H9 (cell line): Measurements from ENCODE around the gene PEMT. TPM values are rescaled to one million over a fixed set of nuclear protein-coding genes. Genes with fewer than 3 reads are reported as not detected.

ENCODE experiments used
- DNase-seq: peaks from one replicate; pipeline ENCODE4 v3.0.0-alpha.2; 2017
- H2AFZ ChIP-seq: one replicate; pipeline ENCODE4 v1.6.1; 2013; ENCODE audit warnings: mild to moderate bottlenecking, low read length, control low read depth, moderate library complexity
- H2AK5ac ChIP-seq: 2 replicates; pipeline ENCODE4 v1.6.1; 2013; ENCODE audit warnings: low read length, control low read depth, mixed read lengths; ENCODE audit not compliant: insufficient read length
- H2BK120ac ChIP-seq: one replicate; pipeline ENCODE4 v1.6.1; 2013; ENCODE audit warnings: low read depth, mild to moderate bottlenecking, low read length, control low read depth, inconsistent platforms; ENCODE audit not compliant: poor library complexity, severe bottlenecking
- H2BK12ac ChIP-seq: 2 replicates; pipeline ENCODE4 v1.6.1; 2013; ENCODE audit warnings: low read length, control low read depth, mixed read lengths, low read depth; ENCODE audit not compliant: insufficient read length
- H2BK15ac ChIP-seq: 2 replicates; pipeline ENCODE4 v1.6.1; 2013; ENCODE audit warnings: low read depth, low read length, control low read depth
- H2BK20ac ChIP-seq: one replicate; pipeline ENCODE4 v1.6.1; 2013; ENCODE audit warnings: low read depth, mild to moderate bottlenecking, low read length, control low read depth, inconsistent platforms; ENCODE audit not compliant: poor library complexity, severe bottlenecking
- H2BK5ac ChIP-seq: 2 replicates; pipeline ENCODE4 v1.6.1; 2013; ENCODE audit warnings: low read length, control low read depth, mixed read lengths; ENCODE audit not compliant: insufficient read length
- H3K14ac ChIP-seq: 2 replicates; pipeline ENCODE4 v1.6.1; 2013; ENCODE audit warnings: low read length, control low read depth; ENCODE audit not compliant: insufficient read depth
- H3K18ac ChIP-seq: 2 replicates; pipeline ENCODE4 v1.6.1; 2013; ENCODE audit warnings: low read depth, mild to moderate bottlenecking, mixed read lengths, low read length, control low read depth; ENCODE audit not compliant: insufficient read length
- H3K23ac ChIP-seq: 2 replicates; pipeline ENCODE4 v1.6.1; 2013; ENCODE audit warnings: low read length, control low read depth, mixed read lengths, low read depth; ENCODE audit not compliant: insufficient read length
- H3K23me2 ChIP-seq: 2 replicates; pipeline ENCODE4 v1.6.1; 2013; ENCODE audit warnings: low read depth, mild to moderate bottlenecking, mixed read lengths, low read length, control low read depth; ENCODE audit not compliant: insufficient read length, poor library complexity, severe bottlenecking
- H3K27ac ChIP-seq: 2 replicates; pipeline ENCODE4 v1.5.1; 2013; ENCODE audit warnings: low read length, control low read depth, mixed read lengths, low read depth; ENCODE audit not compliant: insufficient read length
- H3K27me3 ChIP-seq: 2 replicates; pipeline ENCODE4 v1.6.1; 2013; ENCODE audit warnings: low read length, control low read depth, inconsistent platforms; ENCODE audit not compliant: insufficient read depth
- H3K4ac ChIP-seq: 2 replicates; pipeline ENCODE4 v1.6.1; 2013; ENCODE audit warnings: low read depth, mild to moderate bottlenecking, control low read depth, inconsistent platforms, low read length, moderate library complexity
- H3K4me1 ChIP-seq: 2 replicates; pipeline ENCODE4 v1.6.1; 2013; ENCODE audit warnings: low read length, control low read depth, inconsistent platforms; ENCODE audit not compliant: insufficient read depth
- H3K4me2 ChIP-seq: 2 replicates; pipeline ENCODE4 v1.6.1; 2013; ENCODE audit warnings: low read length, control low read depth, mixed read lengths; ENCODE audit not compliant: insufficient read length, insufficient read depth
- H3K56ac ChIP-seq: 2 replicates; pipeline ENCODE4 v1.6.1; 2013; ENCODE audit warnings: low read depth, mild to moderate bottlenecking, mixed read lengths, low read length, control low read depth; ENCODE audit not compliant: insufficient read length
- H3K79me1 ChIP-seq: 2 replicates; pipeline ENCODE4 v1.6.1; 2013; ENCODE audit warnings: low read depth, mild to moderate bottlenecking, moderate library complexity, low read length, control low read depth, inconsistent platforms; ENCODE audit not compliant: insufficient read depth, poor library complexity, severe bottlenecking
- H3K79me2 ChIP-seq: 2 replicates; pipeline ENCODE4 v1.6.1; 2013; ENCODE audit warnings: low read length, control low read depth, inconsistent platforms; ENCODE audit not compliant: insufficient read depth
- H3K9ac ChIP-seq: 2 replicates; pipeline ENCODE4 v1.6.1; 2013; ENCODE audit warnings: low read length, control low read depth, mixed read lengths; ENCODE audit not compliant: insufficient read length; ENCODE audit errors: extremely low read depth
- H3K9me3 ChIP-seq: one replicate; pipeline ENCODE4 v1.6.1; 2013; ENCODE audit warnings: low read depth, low read length, inconsistent platforms; ENCODE audit not compliant: control insufficient read depth
- H3T11ph ChIP-seq: one replicate; pipeline ENCODE4 v1.6.1; 2013; ENCODE audit warnings: mild to moderate bottlenecking, low read length, control low read depth, inconsistent platforms
- H4K20me1 ChIP-seq: one replicate; pipeline ENCODE4 v1.6.1; 2013; ENCODE audit not compliant: control insufficient read depth, insufficient read length, insufficient read depth
- H4K5ac ChIP-seq: 2 replicates; pipeline ENCODE4 v1.6.1; 2013; ENCODE audit warnings: low read depth, mild to moderate bottlenecking, mixed read lengths, low read length, control low read depth; ENCODE audit not compliant: insufficient read length
- H4K8ac ChIP-seq: replicated peaks from 2 replicates; pipeline ENCODE4 v1.6.1; 2013; ENCODE audit warnings: low read length, control low read depth, mixed read lengths, low read depth; ENCODE audit not compliant: insufficient read length
- H4K91ac ChIP-seq: 2 replicates; pipeline ENCODE4 v1.6.1; 2013; ENCODE audit warnings: low read depth, mild to moderate bottlenecking, moderate library complexity, mixed read lengths, low read length, control low read depth; ENCODE audit not compliant: insufficient read length
- H3K27ac Mint-ChIP-seq, 3 experiments: 2 replicates in 2 of 3; 3 replicates in 1 of 3; pipeline ENCODE4 v1.8.0; 2020 to 2021; ENCODE audit warnings: mixed read lengths in 3 of 3, mild to moderate bottlenecking in 1 of 3, moderate library complexity in 1 of 3
- H3K27me3 Mint-ChIP-seq: 2 replicates; pipeline ENCODE4 v1.8.0; 2021; ENCODE audit warnings: low read depth, mild to moderate bottlenecking, moderate library complexity, mixed read lengths
- H3K36me3 Mint-ChIP-seq, 3 experiments: 2 replicates in 2 of 3; 3 replicates in 1 of 3; pipeline ENCODE4 v1.8.0; 2020 to 2021; ENCODE audit warnings: low read depth in 3 of 3, mixed read lengths in 3 of 3; ENCODE audit not compliant: insufficient read depth in 1 of 3
- H3K4me1 Mint-ChIP-seq, 2 experiments: 2 replicates each; pipeline ENCODE4 v1.8.0; 2020; ENCODE audit warnings: mixed read lengths in 2 of 2
- H3K4me3 Mint-ChIP-seq, 2 experiments: 2 replicates in 1 of 2; 3 replicates in 1 of 2; pipeline ENCODE4 v1.8.0; 2020 to 2021; ENCODE audit warnings: mild to moderate bottlenecking in 2 of 2, mixed read lengths in 2 of 2, moderate library complexity in 1 of 2
- H3K9me3 Mint-ChIP-seq, 2 experiments: 2 replicates in 1 of 2; 3 replicates in 1 of 2; pipeline ENCODE4 v1.8.0; 2020; ENCODE audit warnings: mild to moderate bottlenecking in 2 of 2, mixed read lengths in 2 of 2, moderate library complexity in 1 of 2
- CTCF ChIP-seq: fragments of 200-600 bp; sonication (generic); conservative IDR thresholded peaks from 3 replicates; pipeline ENCODE4 v1.8.0; 2021; ENCODE audit warnings: antibody characterized with exemption, mild to moderate bottlenecking
- WGBS: extraction: QIAGEN DNeasy Blood & Tissue Kit; methylation state at CpG from one replicate; pipeline ENCODE4 v1.1.7; 2013; ENCODE audit warnings: missing lambda C conversion rate, low lambda C conversion rate, mixed read lengths; ENCODE audit not compliant: insufficient read length; ENCODE audit errors: extremely low coverage; 5-methylcytosine and 5-hydroxymethylcytosine counted together
- total RNA-seq: library from RNA; stranded (reverse); gene quantifications from 2 replicates; pipeline ENCODE4 v1.2.1, GENCODE V29; 2021

The PEMT gene
- total RNA-seq, 1 experiment from 2014 or later = 63.2 TPM

DNA sequence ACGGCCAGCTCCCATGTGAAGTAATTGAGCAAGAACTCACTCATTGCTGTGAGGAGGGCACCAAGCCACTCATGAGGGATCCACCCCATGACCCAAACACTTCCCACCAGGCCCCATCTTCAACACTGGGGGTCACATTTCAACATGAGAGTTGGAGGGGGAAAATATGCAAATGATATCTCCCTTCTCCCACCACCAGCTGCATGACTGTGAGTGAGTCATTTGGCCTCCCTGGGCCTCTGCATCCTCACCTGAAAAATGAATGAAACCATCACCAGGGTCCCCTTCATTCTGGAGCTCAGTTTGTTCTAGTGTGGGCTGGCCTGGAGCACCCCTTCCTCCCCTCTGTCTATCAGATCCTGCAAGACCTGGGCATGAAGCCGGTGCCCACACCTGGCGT, 121.5 kb downstream of the PEMT start:
- Histone ChIP-seq H2BK20ac (no peak overlapping the region), H3K79me2 (no peaks in the 10 kb centered on the region), H3K4ac (no peak overlapping the region), H2BK5ac (no peak overlapping the region), H3K27ac (no peak overlapping the region), H3K4me1 (no peaks in the 10 kb centered on the region), H3K79me1 (no peaks in the 10 kb centered on the region), H3K4me2 (no peak overlapping the region), H3K14ac (no peak overlapping the region), H4K91ac (no peak overlapping the region), H3K9me3 (no peaks in the 10 kb centered on the region), H3K23me2 (no peaks in the 10 kb centered on the region), H2BK15ac (no peak overlapping the region), H2BK12ac (no peak overlapping the region), H2AK5ac (no peak overlapping the region), H3K9ac (no peak overlapping the region), H4K20me1 (no peaks in the 10 kb centered on the region), H3K18ac (no peak overlapping the region), H3K56ac (no peak overlapping the region), H4K5ac (no peak overlapping the region), H3K23ac (no peak overlapping the region), H4K8ac (no peak overlapping the region), H2BK120ac (no peak overlapping the region), H3T11ph (no peak overlapping the region), H2AFZ (no peak overlapping the region), H3K27me3 (no peaks in the 10 kb centered on the region)
- Mint-ChIP-seq H3K27me3 (peaks cover 49% of the 10 kb centered on the region), H3K36me3 (no peaks in the 10 kb centered on the region), H3K27ac (peak overlapping the region in 1 of 3 experiments; percentile 59; a peak in 1 of 7 replicates), H3K4me3 (no peak overlapping the region), H3K4me1 (peaks cover 0 to 3% of the 10 kb centered on the region in 2 experiments; a peak in 3 of 4 replicates), H3K9me3 (no peaks in the 10 kb centered on the region)
- no CpG with 5 or more reads among the region's 3 CpGs for WGBS
- DNase-seq = no peak
- TF ChIP-seq CTCF = no peak
